GM13977 (cell line): ENCODE measurements around the gene CEP170B.
A peak's percentile ranks its signal among the peaks of the same experiment; 100 is the strongest.

Experiments used
- DNase-seq: peaks from one replicate; pipeline ENCODE4 v3.0.0; 2012; ENCODE audit warnings: low spot score
- CTCF ChIP-seq: IDR thresholded peaks from 2 replicates; pipeline ENCODE4 v1.5.1; 2012; ENCODE audit warnings: mild to moderate bottlenecking, control low read depth; ENCODE audit not compliant: insufficient read depth; ENCODE audit errors: extremely low read depth, missing control alignments
- in situ Hi-C: fragments of 300-500 bp; cut with MboI; formaldehyde crosslinking; loops from one replicate; pipeline ENCODE4 v1.12.0; 2022; ENCODE audit warnings: low sequenced_read_pairs, low pct_unique_long_range_greater_than_20kb, mixed read lengths, inconsistent platforms; ENCODE audit not compliant: unreplicated experiment

The CEP170B gene

DNA sequence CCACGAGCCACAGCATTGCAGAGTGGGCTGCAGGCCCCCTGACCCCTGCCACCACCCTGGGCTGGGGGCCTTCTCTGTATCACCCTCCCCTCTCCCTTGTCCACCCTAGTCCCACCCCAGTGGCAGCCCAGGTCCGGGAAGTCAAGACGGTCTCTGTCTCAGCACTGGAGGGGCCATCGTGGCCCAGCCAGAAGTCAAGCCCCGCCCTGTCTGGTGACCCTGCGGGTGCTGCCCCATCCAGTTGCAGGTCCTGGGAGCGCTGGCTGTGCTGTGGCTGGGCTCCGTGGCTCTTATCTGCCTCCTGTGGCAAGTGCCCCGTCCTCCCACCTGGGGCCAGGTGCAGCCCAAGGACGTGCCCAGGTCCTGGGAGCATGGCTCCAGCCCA is 62.4 kb downstream of the CEP170B start:
- DNase-seq: no peak
- in situ Hi-C loops: no loop called here

DNA sequence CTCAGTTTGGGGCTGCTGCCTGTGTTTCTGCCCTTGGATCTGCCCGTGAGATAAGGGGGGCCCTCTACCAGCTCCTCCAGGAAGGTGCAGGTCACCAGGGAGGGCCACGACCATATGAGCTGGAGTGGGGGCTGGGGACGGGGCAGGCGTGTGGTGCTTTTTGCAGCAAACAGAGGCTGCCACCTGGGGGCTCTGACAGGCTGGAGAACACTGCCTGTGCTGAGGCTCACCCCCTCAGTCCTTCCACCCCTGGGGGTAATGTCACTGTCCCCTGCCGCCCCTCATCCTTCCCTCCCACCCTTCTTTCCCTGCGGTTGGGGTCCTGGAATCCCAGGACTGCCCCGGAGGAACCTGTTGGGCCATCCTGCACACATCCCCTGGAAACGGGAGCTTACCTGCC is 62.8 kb downstream of the CEP170B start:
- in situ Hi-C loops: no loop called here
- peak; percentile 25 for DNase-seq
- TF ChIP-seq CTCF: peak; percentile 19

More for the DNA sequence above, 62.4 kb downstream of the CEP170B start:
- no peak for TF ChIP-seq CTCF

- TF ChIP-seq CTCF: no peak
- in situ Hi-C loops: no loop called here
- peak; percentile 14 for DNase-seq
Measured at GRCh38 chr14:104928391-104929133, 63.5 kb downstream of the CEP170B start.

- in situ Hi-C loops: no loop called here
- DNase-seq: peak; percentile 29
- no peak for TF ChIP-seq CTCF
Measured at GRCh38 chr14:104929268-104930230, 64.5 kb downstream of the CEP170B start.

GRCh38 chr14:104930526-104931303 is 65.6 kb downstream of the CEP170B start:
- peak; percentile 26 for DNase-seq
- in situ Hi-C loops: no loop called here
- no peak for TF ChIP-seq CTCF

DNA sequence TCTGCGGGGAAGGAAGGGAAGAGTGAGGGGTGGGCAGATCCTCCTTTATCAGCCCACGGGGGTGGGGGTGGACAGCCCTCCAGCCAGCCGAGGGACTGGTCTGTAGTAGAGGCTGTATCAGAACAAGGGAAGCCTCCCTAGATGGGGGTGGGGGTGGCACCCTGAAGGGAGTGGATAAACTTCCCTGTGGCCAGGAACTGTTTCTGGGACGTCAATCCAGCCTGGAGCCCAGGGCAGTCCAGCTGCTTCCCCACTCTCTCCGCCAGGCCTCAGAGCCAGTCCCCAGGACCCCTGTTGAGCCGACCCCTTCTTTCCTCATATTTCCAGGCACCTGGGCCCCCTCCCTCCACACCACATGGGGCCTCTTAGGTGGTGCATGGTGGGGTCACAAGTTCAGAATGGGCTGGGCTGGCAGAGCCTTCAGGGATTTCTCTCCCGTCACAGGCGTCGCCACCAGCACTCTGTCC is 66.3 kb downstream of the CEP170B start:
- no peak for TF ChIP-seq CTCF
- in situ Hi-C loops: no loop called here
- peak; percentile 36 for DNase-seq
